Esophagus squamous epithelium (tissue), 4 donors: ENCODE data around the gene COX6A1.

Source experiments
- CTCF ChIP-seq, 6 experiments: fragments of 450-650 bp in 4 of 6; fragments of 200-600 bp in 2 of 6; sonication (generic) in 2 of 6; IDR thresholded peaks; one replicate each; pipeline ENCODE4 v1.5.1; 2016 to 2019; ENCODE audit warnings: antibody characterized with exemption in 6 of 6, mild to moderate bottlenecking in 4 of 6, moderate library complexity in 4 of 6
- POLR2A ChIP-seq, 4 donors: fragments of 450-650 bp; IDR thresholded peaks; one replicate each; pipeline ENCODE4 v1.6.1; 2017; ENCODE audit warnings: antibody characterized with exemption in 4 of 4, mild to moderate bottlenecking in 4 of 4, moderate library complexity in 3 of 4

GRCh38 chr12:120429368-120429767 lies 8.5 kb upstream of the COX6A1 start:
- TF ChIP-seq CTCF (IDR thresholded peaks at IDR 0.05) (no peak), POLR2A (IDR thresholded peaks at IDR 0.05) (no peak)
